G401 (cell line): ENCODE data around the gene GALNT6. TPM values are rescaled to one million over a fixed set of nuclear protein-coding genes. Genes with fewer than 3 reads are reported as not detected.

Source experiments
- total RNA-seq: library from RNA; depleted of rRNA; stranded (reverse); fragments of >200 nt; shearing (Covaris generic); gene quantifications from 2 replicates; pipeline ENCODE4 v1.2.3, GENCODE V29; 2014; rRNA removed

GALNT6 gene
- total RNA-seq, 1 experiment from 2014 or later, result 5.8 TPM

Other genes with a start within 250 kb of the GALNT6 start
- 30.9 and 46.8 TPM in 2 replicates for gene TFCP2, start 218.3 kb downstream of the GALNT6 start, total RNA-seq
- gene POU6F1, start 173.3 kb downstream of the GALNT6 start, total RNA-seq, result 0.98 and 4.1 TPM in 2 replicates
- gene DAZAP2, start 152.6 kb downstream of the GALNT6 start, total RNA-seq, result 88.8 and 94.2 TPM in 2 replicates
- gene SMAGP, start 121.0 kb downstream of the GALNT6 start, total RNA-seq, result 2.7 and 7.5 TPM in 2 replicates
- not detected in 2 replicates for gene BIN2, start 67.2 kb downstream of the GALNT6 start, total RNA-seq
- not detected in 2 replicates for gene CELA1, start 44.7 kb downstream of the GALNT6 start, total RNA-seq
- gene SLC4A8, start 33.4 kb upstream of the GALNT6 start, total RNA-seq, result 1.4 and 2.2 TPM in 2 replicates
- 1.2 and 5.4 TPM in 2 replicates for gene SCN8A, start 199.8 kb upstream of the GALNT6 start, total RNA-seq